Measurements from ENCODE around the gene TRMT44.
A peak's percentile ranks its signal among the peaks of the same experiment; 100 is the strongest.
"Not testable (repeated sequence)": the region's sequence is repeated elsewhere in the genome, so short reads cannot be mapped to it uniquely, and the experiment has no call there.

TRMT44 gene

DNA sequence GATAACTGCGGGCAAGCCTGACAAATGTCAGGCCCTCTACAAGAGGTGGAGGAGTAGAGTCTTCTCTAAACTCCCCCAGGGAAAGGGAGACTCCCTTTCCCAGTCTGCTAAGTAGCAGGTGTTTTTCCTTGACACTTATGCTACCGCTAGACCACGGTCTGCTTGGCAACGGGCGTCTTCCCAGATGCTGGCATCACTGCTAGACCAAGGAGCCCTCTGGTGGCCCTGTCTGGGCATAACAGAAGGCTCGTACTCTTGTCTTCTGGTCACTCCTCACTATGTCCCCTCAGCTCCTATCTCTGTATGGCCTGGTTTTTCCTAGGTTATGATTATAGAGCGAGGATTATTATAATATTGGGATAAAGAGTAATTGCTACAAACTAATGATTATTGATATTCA, 33.7 kb upstream of the TRMT44 start:
- DNase-seq (ENCODE audit: low read depth in 3 of 3): not testable (repeated sequence)

DNA sequence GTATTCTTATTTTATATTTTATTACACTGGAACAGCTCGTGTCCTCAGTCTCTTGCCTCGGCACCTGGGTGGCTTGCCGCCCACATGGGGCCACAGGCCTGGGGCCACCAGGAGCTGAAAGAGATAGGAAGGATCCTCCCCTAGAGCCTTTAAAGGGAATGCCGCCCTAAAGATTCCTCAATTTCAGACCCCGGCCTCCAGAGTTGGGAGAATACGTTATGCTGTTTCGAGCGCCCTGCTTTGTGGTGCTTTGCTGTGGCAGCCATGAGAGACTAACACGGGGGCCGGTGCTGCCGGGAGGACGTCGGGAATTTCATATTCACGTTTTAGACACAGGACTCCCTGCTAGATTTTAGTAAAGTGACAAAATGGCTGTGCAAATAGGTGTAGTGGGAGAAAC, 33.3 kb upstream of the TRMT44 start:
- no peak for DNase-seq (ENCODE audit: low read depth in 3 of 3)

DNA sequence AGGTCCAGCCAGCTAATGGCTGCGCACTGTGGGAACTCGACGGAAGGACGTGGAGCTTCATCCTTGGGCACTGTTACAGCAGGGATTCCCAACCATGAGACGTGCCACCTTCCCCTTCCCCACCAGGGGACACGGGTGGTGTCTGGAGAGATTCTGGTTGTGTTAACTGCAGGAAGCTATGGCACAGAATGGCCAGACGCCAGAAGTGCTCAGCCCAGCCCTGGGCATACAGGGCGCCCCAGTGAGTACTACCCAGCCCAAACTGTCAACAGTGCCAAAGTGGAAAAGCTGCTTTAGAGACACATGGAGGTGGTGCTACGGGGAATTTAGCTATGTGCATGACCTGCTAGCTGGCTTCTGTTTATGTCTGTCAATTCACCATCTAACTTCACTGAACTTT, 32.8 kb upstream of the TRMT44 start:
- no peak for DNase-seq (ENCODE audit: low read depth in 3 of 3)

DNA sequence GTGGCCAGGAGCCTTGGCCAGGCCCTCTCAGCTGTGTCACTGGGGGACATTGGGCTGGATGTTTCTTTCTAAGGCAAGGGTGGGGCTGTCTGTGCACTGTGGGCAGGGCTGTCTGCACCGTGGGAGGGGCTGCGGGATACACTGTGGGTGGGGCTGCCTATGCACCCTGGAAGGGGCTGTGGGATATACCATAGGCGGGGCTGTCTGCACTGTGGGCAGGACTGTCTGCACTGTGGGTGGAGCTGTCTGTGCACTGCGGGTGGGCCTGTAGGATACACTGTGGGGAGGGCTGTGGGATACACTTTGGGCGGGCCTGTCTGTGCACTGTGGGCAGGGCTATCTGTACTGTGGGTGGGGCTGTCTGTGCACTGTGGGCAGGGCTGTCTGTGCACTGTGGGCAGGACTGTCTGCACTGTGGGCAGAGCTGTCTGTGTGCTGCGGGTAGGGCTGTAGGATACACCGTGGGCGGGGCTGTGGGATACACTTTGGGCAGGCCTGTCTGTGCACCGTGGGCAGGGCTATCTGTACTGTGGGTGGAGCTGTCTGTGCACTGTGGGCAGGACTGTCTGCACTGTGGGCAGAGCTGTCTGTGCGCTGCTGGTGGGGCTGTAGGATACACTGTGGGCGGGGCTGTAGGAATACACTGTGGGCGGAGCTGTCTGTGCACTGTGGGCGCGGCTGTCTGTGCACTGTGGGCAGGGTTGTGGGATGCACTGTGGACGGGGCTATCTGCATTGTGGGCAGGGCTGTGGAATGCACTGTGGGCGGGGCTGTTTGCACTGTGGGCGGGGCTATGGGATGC, 31.1 kb upstream of the TRMT44 start:
- peak in 2 of 3 experiments; percentile 9 to 40 for DNase-seq (ENCODE audit: low read depth in 3 of 3)

DNA sequence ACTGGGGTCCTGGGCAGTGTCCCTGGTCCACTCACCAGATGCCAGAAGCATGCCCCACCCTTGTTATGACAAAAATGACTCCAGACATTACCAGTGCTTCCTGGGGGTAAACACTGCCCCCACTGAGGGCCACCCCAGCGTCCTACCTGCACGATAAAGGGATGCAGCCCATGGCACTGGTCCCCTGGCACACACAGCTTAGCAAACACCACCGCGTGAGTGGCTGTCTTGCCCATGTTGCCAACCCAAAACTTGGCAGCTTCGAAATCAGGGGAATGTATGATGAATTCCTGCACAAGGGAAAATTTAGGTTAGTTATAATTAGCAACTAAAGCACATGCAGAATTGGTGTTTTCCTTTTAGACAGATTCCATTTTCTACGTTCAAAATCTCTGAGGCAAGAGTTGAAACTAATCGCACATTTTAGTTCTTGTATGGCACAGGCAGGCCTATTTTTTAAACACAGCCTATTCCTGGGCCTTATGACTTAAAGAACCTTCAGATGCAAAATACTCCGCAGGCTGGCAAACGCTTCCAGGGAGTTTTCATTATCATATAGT, 30.4 kb upstream of the TRMT44 start:
- no peak for DNase-seq (ENCODE audit: low read depth in 3 of 3)

DNA sequence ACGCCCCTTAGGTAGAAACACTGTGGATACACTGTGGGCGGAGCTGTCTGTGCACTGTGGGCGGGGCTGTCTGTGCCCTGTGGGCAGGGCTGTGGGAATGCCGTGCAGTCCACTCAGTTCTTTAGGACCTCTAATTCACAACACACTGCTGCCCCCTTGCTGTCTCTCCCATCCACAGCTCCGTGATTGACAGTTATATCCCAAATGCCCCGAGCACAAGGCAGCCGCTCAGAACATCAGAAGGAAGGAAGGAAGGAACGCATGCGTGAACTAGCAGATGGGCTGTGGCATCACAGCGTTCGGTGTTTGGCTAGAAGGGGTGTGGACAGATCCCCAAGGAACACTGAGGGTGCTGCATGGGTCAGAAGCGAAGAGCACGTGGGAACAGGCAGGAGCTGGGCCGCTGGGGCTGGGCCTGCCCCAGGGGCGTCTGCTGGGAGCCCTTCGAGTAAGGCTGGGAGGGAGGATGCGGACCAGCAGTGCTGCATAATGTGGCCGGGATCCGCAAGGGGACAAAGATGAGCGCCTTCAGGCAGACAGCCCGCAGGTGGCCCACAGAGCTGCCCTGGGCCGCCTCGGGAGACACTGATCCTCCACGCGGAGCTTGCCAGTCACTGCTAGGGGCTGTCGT, 29.8 kb upstream of the TRMT44 start:
- no peak for DNase-seq (ENCODE audit: low read depth in 3 of 3)

DNA sequence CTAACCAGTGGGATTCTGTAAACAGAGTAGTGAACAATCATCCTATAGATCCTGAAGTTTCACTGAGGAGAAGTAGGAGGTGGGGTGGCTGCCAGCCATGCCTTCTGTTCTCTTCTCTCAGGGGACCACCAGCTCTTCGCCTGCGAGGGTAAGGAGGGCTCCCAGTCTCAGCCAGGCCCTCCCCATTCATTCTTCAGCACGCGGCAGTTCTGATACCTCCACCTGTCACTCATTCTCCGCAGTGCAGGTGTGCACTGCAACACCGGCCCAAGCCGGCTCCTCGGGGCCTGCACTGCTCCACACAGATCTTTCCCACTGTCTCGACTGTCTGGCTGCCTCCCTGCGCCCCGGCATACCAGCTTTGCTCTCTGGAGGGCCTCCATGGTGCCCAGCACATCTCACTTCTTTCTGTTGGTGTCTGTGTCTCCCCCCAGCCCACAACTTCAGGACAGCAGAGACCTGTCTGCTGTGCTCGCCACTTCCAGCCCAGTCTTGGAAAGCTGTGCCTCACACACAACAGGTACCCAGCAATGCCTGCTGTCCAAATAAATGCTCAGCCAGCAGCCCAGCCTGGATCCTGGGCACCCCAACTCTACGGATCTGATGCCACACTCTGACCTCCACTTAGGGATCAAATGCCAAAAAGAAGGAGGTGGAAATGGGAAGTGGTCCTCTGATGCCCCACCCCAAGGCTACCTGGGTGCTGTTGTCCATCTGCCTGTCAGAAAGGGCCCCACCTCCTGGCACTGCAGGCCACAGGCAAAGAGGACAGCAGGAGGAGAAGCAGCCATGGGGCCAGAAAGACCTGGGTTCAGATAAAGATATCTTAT, 29.0 kb upstream of the TRMT44 start:
- DNase-seq (ENCODE audit: low read depth in 3 of 3): no peak

DNA sequence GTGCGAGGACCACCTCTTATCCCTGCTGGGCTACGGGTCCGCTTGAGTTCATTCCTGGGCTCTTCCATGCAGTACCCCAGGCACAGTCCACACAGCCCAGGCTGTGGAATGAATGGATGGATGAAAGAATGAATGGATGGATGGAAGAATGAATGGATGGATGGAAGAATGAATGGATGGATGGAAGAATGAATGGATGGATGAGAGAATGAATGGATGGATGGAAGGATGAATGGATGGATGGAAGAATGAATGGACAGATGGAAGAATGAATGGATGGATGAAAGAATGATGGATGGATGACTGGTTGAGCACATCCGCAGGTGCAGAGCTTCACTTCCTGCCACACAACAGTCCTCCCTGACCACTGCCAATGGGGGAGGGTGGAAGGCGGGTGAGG, 28.3 kb upstream of the TRMT44 start:
- no peak for DNase-seq (ENCODE audit: low read depth in 3 of 3)

DNA sequence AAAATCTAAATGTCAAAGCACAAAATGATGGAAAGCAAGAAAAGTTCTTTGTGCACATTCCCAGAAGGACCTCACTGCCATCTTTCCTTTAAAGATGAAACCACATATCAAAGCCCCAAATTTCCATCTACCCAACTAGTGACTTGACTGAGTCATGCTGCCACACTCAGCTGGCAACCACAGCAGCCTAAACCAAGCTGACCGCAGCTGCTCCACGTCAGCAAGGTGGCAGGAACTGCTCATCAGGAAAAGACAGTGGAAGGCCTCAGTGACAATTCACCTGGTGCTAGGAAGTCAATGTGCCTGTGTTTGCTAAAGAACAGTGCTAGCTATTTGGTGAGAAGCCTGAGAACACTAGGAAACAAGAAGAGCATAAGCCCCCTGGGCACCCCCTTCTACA, 26.2 kb upstream of the TRMT44 start:
- peak in 1 of 3 experiments; percentile 33 for DNase-seq (ENCODE audit: low read depth in 3 of 3)

DNA sequence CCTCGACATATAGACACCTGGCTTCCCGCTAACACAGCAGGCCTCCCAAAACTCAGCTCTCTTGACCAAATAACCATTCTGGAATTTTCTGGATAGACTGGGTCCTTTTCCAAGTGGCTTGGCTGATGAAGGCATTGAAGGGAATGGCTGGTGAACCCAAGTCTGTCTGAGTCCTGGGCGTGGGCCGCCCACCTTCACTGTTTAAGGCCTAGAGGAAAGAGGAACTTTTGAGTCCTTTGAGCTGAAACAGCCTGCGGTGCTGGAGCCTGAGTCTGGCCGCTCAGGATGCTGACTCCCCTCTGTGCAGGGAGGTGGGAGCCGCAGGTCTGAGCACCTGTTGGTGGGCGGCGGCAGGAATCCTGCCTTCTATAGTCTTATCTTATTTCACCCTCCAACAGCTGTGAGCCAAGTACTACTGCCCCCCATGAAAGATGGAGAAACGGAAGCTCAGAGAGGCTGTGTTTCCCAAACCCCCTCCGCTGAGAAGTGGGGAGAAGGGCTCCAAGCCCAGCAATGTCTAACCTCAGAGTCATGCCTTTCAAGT, 23.4 kb upstream of the TRMT44 start:
- DNase-seq (ENCODE audit: low read depth in 3 of 3): no peak

DNA sequence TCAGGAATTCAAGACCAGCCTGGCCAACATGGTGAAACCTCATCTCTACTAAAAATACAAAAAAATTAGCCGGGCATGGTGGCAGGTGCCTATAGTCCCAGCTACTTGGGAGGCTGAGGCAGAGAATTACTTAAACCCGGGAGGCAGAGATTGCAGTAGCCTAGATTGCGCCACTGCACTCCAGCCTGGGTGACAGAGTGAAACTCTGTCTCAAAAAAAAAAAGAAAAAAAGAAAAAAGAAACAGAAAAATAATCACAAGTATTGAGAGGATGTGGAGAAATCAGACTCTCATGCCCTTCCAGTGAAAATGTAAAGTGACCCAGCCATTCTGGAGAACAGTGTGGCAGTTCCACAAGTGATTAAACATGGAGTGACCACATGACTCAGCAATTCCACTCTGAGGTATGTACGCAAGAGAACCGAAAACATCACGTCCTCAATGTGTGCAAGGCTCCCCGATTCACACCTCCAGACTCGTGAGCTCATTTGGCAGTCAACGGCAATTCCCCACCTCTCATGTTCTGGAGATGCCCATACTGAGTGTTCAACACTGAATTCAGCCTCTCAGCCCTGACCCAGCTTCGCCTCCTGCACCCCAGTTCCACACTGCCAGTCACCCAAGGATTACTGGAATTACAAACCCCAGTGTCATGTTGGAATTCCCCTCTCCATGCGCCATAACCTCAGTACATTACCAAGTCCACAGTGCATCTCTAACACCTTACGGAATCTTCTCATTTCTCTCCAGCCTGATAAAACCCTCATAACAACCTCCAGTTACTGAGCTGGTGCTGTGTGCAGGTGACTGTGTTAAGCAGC, 21.1 kb upstream of the TRMT44 start:
- no peak for DNase-seq (ENCODE audit: low read depth in 3 of 3)

DNA sequence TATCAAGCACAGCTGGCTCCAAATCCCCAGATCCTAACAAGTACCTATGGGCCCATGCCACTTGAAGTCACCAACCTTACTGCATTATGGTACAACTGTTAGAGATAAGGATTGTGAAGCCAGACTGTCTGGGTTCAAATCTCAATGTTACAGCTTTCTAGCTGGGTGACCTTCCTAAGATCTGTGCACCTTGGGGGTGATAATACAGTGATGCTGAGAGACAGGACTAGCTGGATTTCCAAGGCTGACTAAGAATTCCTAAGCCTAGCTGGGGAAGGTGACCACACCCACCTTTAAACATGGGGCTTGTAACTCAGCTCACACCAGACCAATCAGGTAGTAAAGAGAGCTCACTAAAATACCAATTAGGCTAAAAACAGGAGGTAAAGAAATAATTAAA, 20.4 kb upstream of the TRMT44 start:
- DNase-seq (ENCODE audit: low read depth in 3 of 3): not testable (repeated sequence)

DNA sequence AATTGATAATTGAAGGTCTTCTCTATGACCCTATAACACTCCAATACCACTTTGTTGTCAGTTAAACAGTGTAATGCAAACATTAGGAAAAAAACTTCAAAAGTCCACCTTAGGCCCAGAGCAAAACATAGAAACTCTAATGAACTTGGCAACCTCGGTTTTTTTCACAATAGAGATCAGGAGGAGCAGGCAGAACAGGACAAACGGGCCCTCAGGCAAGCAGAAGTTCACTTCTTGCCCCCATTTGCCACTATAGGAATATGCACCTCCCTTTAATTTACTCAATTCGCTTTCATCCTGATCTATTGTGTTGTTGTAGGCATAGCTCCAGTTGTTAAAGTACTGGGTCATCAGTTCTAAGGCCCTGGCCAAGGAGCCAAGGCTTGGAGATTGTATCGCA, 18.2 kb upstream of the TRMT44 start:
- DNase-seq (ENCODE audit: low read depth in 3 of 3): no peak

DNA sequence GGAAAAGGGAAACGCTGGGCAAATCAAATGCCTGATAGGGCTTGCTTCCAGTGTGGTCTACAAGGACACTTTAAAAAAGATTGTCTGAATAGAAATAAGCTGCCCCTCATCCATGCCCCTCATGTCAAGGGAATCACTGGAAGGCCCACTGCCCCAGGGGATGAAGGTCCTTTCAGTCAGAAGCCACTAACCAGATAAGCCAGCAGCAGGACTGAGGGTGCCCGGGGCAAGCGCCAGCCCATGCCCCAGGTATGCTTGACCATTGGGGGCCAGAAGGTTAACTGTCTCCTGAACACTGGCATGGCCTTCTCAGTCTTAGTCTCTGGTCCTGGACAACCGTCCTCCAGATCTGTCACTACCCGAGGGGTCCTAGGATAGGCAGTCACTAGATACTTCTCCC, 17.8 kb upstream of the TRMT44 start:
- DNase-seq (ENCODE audit: low read depth in 3 of 3): no peak

DNA sequence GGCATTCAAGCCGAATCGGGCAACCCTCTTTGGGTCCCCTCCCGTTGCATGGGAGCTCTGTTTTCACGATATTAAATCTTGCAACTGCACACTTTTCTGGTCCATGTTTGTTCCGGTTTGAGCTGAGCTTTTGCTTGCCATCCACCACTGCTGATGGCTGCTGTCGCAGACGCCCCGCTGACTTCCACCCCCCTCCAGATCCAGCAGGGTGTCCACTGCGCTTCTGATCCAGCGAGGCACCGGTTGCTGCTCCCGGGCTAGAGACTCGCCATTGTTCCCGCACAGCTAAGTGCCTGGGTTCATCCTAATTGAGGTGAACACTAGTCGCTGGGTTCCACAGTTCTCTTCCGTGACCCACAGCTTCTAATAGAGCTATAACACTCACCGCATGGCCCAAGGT, 13.3 kb upstream of the TRMT44 start:
- no peak for DNase-seq (ENCODE audit: low read depth in 3 of 3)

DNA sequence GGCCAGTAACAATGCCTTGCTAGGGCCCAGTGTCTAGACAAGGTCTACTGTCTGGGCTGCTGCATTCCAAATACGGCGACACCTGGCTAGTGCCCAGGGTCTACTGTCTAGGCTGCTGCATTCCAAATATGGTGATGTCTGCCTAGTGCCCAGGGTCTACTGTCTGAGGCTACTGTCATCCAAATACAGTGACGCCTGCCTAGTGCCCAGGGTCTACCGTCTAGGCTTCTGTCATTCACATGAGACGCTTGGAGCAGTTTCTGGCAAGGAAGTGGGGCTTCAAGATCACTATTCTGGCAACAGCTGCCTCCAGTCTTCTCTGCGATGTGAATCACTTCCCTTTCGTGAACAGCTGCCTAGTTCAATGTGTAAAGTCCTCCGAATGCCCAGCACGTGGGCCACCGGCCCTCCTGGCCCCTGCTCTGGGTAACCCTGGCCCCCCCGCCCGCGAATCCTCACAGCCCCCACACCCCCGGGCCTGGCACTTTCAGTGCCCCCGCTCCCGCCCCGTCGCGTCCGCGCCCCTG, 12.8 kb upstream of the TRMT44 start:
- DNase-seq (ENCODE audit: low read depth in 3 of 3): no peak

DNA sequence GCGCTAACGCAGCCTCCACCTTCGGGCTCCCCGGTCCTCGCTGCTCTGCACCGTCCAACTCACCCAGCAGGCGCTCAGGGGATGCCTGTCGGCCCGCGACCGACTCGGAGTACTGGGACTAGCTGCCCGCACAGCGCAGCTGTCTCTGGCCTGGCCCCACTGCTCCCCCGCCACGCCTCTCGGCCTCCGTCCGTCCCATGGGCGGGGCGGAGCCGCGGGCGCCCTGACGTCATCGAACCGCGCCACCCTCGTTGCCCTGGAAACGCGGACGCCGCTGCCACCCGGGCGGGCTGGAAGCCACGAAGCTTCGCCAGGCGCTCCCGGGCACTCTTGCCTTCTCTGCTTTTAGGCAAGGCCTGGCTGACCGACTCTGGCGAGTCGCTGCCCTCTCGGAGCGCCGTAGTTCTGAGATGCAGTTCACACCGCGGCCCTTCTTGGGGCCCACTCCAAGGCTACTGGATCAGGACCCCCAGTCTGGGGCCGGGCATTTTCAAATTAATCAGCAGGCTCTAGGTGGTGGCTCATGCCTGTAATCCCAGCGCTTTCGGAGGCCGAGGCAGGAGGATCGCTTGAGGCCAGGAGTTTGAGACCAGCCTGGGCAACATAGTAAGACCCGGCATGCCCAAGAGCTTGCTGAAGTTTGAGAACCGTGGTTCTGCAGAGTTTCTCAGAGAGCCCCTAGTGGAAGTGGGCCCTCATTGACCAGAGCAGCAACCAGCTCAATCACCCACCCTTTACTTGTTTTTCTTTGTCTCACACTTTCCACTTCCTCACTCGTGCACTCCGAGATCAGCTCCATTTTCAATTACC, 12.1 kb upstream of the TRMT44 start:
- peak; percentile 85 to 93 (median 90) for DNase-seq (ENCODE audit: low read depth in 3 of 3)

DNA sequence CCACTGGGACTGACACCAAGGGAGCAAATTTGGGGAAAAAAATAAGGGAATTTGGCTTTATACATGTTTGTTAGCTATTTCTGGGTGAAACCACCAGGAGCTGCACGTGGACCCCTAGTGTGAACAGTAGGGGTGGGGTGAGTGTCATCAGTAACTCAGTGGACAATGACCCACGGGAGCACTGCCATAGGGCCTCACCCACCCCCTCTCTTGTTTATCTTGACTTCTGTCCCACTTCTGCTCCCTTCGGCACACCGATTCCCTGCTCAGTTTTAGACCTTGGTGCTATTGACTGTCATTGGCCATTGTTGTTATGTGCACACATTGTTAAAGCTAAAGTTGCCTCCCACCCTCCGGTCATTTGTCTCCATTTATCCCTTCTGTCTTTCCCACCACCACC, 9.0 kb upstream of the TRMT44 start:
- DNase-seq (ENCODE audit: low read depth in 3 of 3): no peak

DNA sequence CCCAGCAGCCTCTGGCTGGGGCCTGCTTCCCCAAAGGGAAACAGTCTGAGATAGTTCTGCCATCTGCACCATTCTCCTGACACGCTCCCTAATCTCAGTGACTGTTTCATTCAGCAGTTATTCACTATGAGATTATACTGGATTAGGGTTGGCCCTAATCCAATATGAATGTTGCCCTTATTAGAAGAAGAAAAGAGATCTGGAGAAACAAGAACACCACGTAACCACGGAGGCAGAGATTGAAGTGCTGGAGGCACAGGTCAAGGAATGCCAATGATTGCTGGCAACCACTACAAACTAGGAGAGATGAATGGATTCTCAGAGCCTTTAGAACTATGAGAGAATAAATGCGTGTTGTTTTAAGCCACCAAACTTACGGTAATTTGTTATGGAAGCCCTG, 7.4 kb upstream of the TRMT44 start:
- no peak for DNase-seq (ENCODE audit: low read depth in 3 of 3)

All from stimulated activated CD4-positive, alpha-beta T cell treated with anti-CD3 and anti-CD28 coated beads, TNF-alpha, amount 100 ng/mL, for 4 hours (primary cell).